GM18499 (cell line): ENCODE data around the gene FBN3.

Source experiments
- ATAC-seq: cut with Tn5 transposase; IDR thresholded peaks from one replicate; pipeline ENCODE4 v1.9.1; 2021; ENCODE audit warnings: moderate number of reproducible peaks; ENCODE audit not compliant: insufficient read depth, unreplicated experiment

FBN3 gene

GRCh38 chr19:8150178-8150865 is 930 bp upstream of the FBN3 start:
- no peak for ATAC-seq

- no peak for ATAC-seq
These were observed 757 bp downstream of the FBN3 start for GRCh38 chr19:8148410-8149260.

GRCh38 chr19:8148088-8148409 is 1.3 kb downstream of the FBN3 start:
- no peak for ATAC-seq

- no peak for ATAC-seq
These were observed 1.8 kb downstream of the FBN3 start for GRCh38 chr19:8147582-8147978.

- no peak for ATAC-seq
These were observed 2.4 kb downstream of the FBN3 start for GRCh38 chr19:8146877-8147581.

DNA sequence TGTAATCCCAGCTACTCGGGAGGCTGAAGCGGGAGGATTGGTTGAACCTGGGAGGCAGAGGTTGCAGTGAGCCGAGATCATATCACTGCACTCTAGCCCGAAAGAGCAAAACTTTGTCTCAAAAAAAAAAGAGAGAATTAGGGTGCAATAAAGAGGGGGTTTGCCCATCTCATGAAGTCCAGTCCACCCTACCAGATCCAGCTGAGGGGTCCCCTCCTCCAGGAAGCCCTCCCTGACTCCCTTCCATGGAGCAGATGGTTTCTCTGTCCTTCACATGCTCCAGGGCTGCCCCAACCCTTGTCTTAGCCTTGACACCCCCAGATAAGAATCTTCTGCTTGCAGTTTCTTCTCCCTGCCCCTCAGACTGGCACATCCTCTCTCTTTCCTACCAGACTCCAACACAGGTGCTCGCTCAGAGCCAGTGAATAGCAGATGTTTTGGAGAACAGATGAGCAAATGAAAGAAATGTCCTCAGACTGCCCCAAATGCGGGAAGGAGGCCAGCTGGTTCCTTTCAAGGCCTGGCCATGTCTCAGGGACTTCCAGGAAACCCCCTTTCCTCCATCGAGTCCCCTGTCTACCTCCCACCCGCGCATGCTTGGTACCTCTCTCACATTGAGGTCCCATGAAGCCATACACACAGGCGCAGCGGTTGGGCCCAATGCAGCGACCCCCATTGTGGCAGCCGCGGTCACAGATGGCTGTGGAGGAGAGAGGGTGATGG is 5.0 kb downstream of the FBN3 start:
- ATAC-seq: no peak

DNA sequence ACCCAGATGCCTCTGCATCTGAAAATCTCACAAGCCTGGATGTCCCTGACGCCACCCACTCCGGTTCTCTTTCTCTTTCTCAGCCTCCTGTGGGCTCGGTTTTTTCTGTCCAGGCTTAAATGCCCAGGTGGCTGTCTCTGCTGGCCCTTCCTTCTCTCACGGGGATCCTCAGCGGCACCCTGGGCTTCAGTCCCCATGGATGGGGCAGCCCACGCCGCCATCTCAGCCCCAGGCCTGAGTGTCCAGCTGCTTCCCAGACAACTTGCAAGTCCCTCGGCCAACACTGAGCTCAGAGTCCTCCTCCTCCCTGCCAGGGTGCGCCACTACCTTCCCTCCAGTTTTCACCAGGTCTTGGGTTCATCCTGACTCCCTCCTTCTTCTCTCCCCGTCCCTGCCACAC is 6.4 kb downstream of the FBN3 start:
- ATAC-seq: no peak

GRCh38 chr19:8142513-8142900 is 6.9 kb downstream of the FBN3 start:
- no peak for ATAC-seq

- ATAC-seq: no peak
These were observed 7.5 kb downstream of the FBN3 start for GRCh38 chr19:8141726-8142512.

DNA sequence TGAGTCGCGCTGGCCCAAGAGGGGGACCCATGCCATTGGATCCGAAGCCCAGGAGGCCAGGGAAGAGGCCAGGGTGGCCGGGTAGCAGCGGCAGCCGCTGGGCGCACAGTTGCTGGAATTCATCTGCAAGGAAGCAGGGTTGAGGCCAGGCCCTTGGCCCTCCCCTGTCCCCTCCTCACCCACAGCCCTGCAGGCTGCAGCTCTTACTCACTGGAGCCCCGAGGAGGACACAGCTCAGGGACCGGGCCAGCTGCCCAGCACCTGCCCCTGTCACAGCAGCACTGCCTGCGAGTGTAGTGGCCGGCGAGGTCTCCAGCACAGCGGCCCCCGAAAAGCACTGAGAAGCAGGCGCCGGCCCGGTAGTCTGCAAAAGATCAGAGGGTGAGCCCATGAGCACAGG is 11.2 kb downstream of the FBN3 start:
- ATAC-seq: no peak

DNA sequence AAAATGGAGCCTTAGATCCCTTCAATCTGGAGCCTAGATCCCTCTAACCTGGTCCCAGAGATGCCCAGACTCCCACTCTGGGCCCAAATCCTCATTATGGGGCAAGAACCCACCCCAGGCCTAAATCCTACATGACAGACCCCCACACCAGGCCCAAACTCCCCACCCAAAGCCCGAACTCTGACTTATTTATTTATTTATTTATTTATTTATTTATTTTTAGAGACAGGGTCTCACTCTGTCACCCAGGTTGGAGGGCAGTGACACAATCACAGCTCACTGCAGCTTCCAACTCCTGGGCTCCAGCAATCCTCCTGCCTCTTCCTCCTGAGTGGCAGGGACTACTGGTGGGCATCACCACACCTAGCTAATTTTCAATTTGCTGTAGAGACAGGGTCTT is 12.0 kb downstream of the FBN3 start:
- no peak for ATAC-seq

DNA sequence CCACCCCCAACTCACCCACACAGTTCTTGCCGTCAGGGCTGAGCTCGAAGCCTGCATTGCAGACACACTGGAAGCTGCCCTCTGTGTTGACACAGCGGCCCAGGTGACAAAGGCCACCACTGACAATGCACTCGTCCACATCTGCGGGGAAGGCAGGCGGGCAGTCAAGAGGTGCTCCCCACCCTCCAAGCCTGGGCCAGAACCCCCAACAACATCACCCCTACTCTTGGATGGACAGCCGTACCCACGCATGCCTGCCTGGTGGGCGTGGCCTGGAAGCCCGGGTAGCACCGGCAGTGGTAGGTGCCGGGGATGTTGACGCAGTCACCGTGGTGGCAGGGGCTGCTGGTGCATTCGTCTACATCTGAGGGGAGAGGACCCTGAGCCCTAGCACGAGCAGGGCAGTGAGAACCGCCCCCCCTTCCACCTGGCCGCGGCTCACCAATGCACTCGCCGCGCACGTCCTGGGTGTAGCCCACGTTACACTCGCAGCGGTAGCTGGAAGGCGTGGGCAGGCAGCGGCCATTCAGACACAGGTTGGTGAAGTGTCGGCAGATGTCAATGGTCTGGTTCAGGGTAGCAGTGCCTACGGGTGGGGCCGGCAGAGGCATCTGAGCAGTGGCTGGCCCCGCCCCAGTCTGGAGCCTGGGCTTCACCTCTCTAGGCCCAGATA is 13.3 kb downstream of the FBN3 start:
- no peak for ATAC-seq

DNA sequence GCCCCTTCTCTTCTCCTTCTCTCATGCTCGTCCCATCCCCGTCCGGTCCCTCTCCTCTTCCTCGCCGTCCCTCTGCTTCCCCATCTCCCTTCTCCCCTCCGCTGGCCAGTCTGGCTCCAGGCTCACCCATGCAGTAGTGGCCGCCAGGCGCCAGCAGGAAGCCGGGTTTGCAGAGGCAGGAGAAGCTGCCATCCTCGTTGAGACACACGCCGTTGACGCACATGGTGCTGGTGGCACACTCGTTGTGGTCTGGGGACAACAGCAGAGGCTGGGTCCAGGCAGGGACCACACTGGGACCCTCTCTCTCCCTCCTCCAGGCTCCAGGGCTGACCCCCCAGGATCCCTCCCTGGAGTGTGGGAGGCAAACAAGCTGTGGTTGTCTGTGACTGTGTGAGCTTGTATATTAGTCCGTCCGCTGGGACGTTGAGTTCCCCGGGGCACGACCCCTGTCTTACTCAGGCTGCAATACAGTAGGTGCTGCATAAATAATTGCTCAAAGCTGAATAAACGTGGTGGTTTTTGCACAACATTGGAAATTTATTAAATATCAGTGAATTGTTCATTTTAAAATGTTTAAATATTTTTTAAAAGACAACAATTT is 16.4 kb downstream of the FBN3 start:
- ATAC-seq: no peak

- no peak for ATAC-seq
These were observed 17.9 kb downstream of the FBN3 start for GRCh38 chr19:8131517-8131916.

GRCh38 chr19:8129061-8129618 is 20.3 kb downstream of the FBN3 start:
- ATAC-seq: no peak

- no peak for ATAC-seq
These were observed 20.8 kb downstream of the FBN3 start for GRCh38 chr19:8128551-8128950.

DNA sequence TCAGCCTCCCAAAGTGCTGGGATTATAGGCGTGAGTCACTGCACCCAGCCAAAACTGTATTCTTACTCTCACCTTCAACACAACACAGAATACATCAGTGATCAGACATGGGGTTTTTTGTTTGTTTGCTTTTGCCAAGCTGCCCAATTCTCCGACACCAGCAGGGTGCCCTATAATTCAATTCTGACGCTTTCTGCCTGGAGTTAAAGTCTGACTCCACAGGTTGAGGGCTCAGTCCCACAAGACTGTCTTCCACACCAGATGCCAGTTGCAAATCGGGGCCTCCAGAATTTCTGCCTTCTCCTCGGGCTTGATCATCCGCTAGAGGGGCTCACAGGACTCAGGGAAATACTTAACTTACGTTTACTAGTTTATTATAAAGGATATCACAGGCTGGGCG is 22.1 kb downstream of the FBN3 start:
- no peak for ATAC-seq

DNA sequence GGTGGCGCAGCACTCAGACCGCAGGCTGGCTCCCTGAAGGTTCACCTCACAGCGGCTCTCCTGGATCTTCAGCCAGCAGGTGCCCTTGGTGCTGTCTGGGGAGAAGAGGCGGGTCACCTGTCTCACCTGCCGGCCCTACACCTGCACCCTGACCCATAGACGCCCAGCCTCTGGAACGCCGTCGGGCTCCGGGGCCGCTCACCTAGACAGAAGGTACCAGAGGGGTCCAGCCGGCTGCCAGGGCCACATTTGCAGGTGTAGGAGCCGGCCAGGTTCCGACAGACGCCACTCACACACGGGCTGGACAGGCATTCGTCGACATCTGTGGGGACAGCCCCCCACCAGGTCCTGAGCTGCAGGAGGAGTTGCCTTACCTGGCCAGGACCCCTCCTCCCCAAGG is 22.9 kb downstream of the FBN3 start:
- ATAC-seq: no peak

GRCh38 chr19:8126008-8126407 is 23.4 kb downstream of the FBN3 start:
- ATAC-seq: no peak
